ENCODE measurements around the gene ASB9. TPM values are rescaled to one million over a fixed set of nuclear protein-coding genes. Genes with fewer than 3 reads are reported as not detected.

ASB9 gene
- total RNA-seq, 4 donors from 2014 or later, result 3.2 to 13.8 (median 7.6) TPM

DNA sequence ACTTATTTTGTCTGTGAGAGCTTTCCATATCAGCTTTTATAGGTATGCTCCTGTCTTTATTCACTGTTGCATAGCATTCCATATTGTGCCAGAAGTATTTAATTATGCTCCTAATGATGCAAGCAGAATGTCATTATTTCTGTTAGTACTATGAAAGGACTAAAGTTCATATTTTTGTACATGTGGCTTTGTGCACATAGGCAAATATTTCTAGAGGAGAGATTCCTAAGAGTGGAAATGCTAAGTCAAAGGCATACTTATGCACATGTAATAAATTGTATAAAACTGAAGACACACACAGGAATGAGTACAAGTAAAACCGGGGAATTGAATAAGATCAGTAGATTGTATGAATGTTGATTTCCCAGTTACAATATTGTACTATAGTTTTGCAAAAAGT lies 1.9 kb upstream of the ASB9 start:
- intact Hi-C loops (cut with DNase I; ENCODE audit: low total_unique reads), result no loop called here
- Histone ChIP-seq H3K27me3 (no peaks in the 10 kb centered on the region), H3K27ac (no peak overlapping the region), H3K4me3 (no peak overlapping the region), H3K4me1 (no peaks in the 10 kb centered on the region), H3K36me3 (no peaks in the 10 kb centered on the region), H3K9me3 (no peaks in the 10 kb centered on the region)
- TF ChIP-seq POLR2A (IDR thresholded peaks at IDR 0.05), result no peak
- TF ChIP-seq, protein P1, sequence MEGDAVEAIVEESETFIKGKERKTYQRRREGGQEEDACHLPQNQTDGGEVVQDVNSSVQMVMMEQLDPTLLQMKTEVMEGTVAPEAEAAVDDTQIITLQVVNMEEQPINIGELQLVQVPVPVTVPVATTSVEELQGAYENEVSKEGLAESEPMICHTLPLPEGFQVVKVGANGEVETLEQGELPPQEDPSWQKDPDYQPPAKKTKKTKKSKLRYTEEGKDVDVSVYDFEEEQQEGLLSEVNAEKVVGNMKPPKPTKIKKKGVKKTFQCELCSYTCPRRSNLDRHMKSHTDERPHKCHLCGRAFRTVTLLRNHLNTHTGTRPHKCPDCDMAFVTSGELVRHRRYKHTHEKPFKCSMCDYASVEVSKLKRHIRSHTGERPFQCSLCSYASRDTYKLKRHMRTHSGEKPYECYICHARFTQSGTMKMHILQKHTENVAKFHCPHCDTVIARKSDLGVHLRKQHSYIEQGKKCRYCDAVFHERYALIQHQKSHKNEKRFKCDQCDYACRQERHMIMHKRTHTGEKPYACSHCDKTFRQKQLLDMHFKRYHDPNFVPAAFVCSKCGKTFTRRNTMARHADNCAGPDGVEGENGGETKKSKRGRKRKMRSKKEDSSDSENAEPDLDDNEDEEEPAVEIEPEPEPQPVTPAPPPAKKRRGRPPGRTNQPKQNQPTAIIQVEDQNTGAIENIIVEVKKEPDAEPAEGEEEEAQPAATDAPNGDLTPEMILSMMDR (IDR thresholded peaks at IDR 0.05), result no peak
- no peak for DNase-seq

DNA sequence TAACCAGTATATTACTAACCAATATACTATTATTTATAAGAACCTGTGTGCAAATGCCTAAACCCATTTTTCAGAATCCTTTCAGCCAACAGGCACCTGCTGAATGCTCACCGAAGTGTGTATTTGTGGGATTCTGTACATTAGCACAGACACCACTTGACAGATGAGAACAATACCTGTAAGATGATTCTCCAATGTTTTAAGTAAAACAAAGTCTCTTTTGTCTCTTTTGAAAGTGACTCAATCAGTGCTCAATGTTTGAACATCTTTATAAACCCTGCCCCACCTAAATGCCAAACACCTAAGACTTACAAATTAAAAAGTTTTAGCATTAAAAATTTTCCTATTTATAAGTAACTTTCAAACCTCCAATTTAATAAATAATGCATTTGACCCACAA lies 763 bp downstream of the ASB9 start:
- Histone ChIP-seq H3K9me3 (no peaks in the 10 kb centered on the region), H3K36me3 (no peaks in the 10 kb centered on the region), H3K4me1 (no peaks in the 10 kb centered on the region), H3K27ac (no peak overlapping the region), H3K4me3 (no peak overlapping the region), H3K27me3 (no peaks in the 10 kb centered on the region)
- no peak for TF ChIP-seq POLR2A (IDR thresholded peaks at IDR 0.05)
- TF ChIP-seq, protein P1 (IDR thresholded peaks at IDR 0.05), result no peak
- intact Hi-C loops (cut with DNase I; ENCODE audit: low total_unique reads), result no loop called here
- DNase-seq, result no peak

DNA sequence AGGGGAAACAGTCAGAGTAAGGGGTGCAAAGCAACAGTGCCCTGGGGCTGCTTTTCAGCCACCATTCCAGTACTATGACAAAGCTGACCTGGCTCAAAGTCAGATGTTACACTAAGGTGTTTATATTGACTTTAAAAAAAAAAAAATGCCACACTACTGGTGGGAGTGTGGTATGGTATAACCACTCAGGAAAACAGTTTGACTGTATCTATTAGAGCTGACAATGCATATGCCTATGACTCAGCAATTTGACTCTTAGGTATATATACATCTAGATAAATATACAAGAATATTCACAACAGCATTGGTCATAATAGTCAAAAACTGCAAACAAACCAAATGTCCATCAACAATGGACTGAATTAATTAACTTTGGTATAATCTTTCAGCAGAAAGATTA lies 15.0 kb downstream of the ASB9 start:
- Histone ChIP-seq H3K27ac (no peak overlapping the region), H3K4me3 (no peak overlapping the region), H3K27me3 (no peaks in the 10 kb centered on the region), H3K9me3 (no peaks in the 10 kb centered on the region), H3K4me1 (no peaks in the 10 kb centered on the region), H3K36me3 (no peaks in the 10 kb centered on the region)
- TF ChIP-seq POLR2A (IDR thresholded peaks at IDR 0.05), result no peak
- TF ChIP-seq, protein P1 (IDR thresholded peaks at IDR 0.05), result no peak
- intact Hi-C loops (cut with DNase I; ENCODE audit: low total_unique reads), result no loop called here
- DNase-seq, result no peak

- no peaks in the 10 kb centered on the region for H3K27me3 ChIP-seq
- DNase-seq, result no peak
- no peaks in the 10 kb centered on the region for H3K36me3 ChIP-seq
- no peaks in the 10 kb centered on the region for H3K9me3 ChIP-seq
- no peak overlapping the region for H3K4me3 ChIP-seq
- H3K27ac ChIP-seq, result no peak overlapping the region
- TF ChIP-seq, protein P1 (IDR thresholded peaks at IDR 0.05), result no peak
- no peak for TF ChIP-seq POLR2A (IDR thresholded peaks at IDR 0.05)
- intact Hi-C loops (cut with DNase I; ENCODE audit: low total_unique reads), result no loop called here
- no peaks in the 10 kb centered on the region for H3K4me1 ChIP-seq
Observed at GRCh38 chrX:15245896-15246295, 24.0 kb downstream of the ASB9 start.

DNA sequence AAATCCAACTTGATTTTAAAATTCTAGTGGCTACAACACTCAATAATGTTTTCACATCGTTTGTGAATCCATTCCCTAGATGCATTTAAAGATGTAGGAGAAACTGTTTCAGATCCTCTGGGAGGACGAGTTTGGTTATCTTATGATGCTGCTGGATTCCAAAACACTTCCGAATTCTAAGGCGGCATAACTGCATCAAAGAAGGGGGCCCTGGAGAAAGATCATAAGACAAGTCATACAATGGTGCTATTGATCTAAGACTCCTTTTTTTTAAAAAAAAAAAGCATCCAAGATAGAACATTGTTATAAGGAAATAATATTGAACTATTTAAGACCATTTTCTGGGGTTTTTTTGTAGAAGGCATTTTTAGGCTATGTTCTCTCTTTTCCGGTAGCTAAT lies 25.5 kb downstream of the ASB9 start:
- TF ChIP-seq POLR2A (IDR thresholded peaks at IDR 0.05), result no peak
- TF ChIP-seq, protein P1 (IDR thresholded peaks at IDR 0.05), result no peak
- H3K27me3 ChIP-seq, result no peaks in the 10 kb centered on the region
- no peaks in the 10 kb centered on the region for H3K36me3 ChIP-seq
- no peaks in the 10 kb centered on the region for H3K9me3 ChIP-seq
- H3K4me3 ChIP-seq, result no peak overlapping the region
- H3K27ac ChIP-seq, result no peak overlapping the region
- no peak for DNase-seq
- intact Hi-C loops (cut with DNase I; ENCODE audit: low total_unique reads), result no loop called here
- H3K4me1 ChIP-seq, result no peaks in the 10 kb centered on the region
